Keratinocyte (primary cell): ENCODE data around the gene BAG1. TPM values are rescaled to one million over a fixed set of nuclear protein-coding genes. Genes with fewer than 3 reads are reported as not detected.

Experiments
- DNase-seq: peaks from one replicate; pipeline ENCODE4 v3.0.0-alpha.2; 2011; ENCODE audit warnings: low read depth, missing footprints, low spot score
- FAIRE-seq: peaks from 2 replicates; lab custom pipeline; 2011; peaks lifted over from hg19 to GRCh38; lab: Jason Lieb, UNC
- H2AFZ ChIP-seq: 2 replicates; pipeline ENCODE4 v1.6.0; 2012; ENCODE audit warnings: low read length, control low read depth, inconsistent platforms; ENCODE audit not compliant: control insufficient read depth
- H3K27ac ChIP-seq: 2 replicates; pipeline ENCODE4 v1.5.1; 2011; ENCODE audit warnings: low read length; ENCODE audit not compliant: control insufficient read depth, insufficient read depth
- H3K27me3 ChIP-seq: 3 replicates; pipeline ENCODE4 v1.6.0; 2011; ENCODE audit warnings: low read length; ENCODE audit not compliant: control insufficient read depth, insufficient read depth; ENCODE audit errors: extremely low read depth
- H3K36me3 ChIP-seq, 2 experiments: 2 replicates in 1 of 2; 3 replicates in 1 of 2; pipeline ENCODE4 v1.5.1; 2011; ENCODE audit warnings: low read length in 2 of 2, mild to moderate bottlenecking in 1 of 2; ENCODE audit not compliant: control insufficient read depth in 2 of 2, insufficient read depth in 2 of 2; ENCODE audit errors: extremely low read depth in 1 of 2
- H3K4me1 ChIP-seq: 3 replicates; pipeline ENCODE4 v1.5.1; 2011; ENCODE audit warnings: low read length; ENCODE audit not compliant: control insufficient read depth, insufficient read depth; ENCODE audit errors: extremely low read depth
- H3K4me2 ChIP-seq: 3 replicates; pipeline ENCODE4 v1.6.0; 2011; ENCODE audit warnings: low read depth, low read length; ENCODE audit not compliant: control insufficient read depth, insufficient read depth; ENCODE audit errors: extremely low read depth
- H3K4me3 ChIP-seq, 3 experiments: fragments of 200-600 bp in 1 of 3; sonication (generic) in 1 of 3; 2 replicates in 2 of 3; 3 replicates in 1 of 3; pipeline ENCODE4 v1.5.1; 2011 to 2016; ENCODE audit warnings: low read length in 3 of 3, mild to moderate bottlenecking in 3 of 3, control low read depth in 2 of 3, inconsistent platforms in 1 of 3, low read depth in 1 of 3, mixed read lengths in 1 of 3, mixed run types in 1 of 3, moderate library complexity in 1 of 3; ENCODE audit not compliant: control insufficient read depth in 2 of 3, insufficient read depth in 2 of 3; ENCODE audit errors: extremely low read depth in 1 of 3
- H3K79me2 ChIP-seq: 2 replicates; pipeline ENCODE4 v1.6.0; 2012; ENCODE audit warnings: low read length; ENCODE audit not compliant: control insufficient read depth, insufficient read depth
- H3K9ac ChIP-seq: 3 replicates; pipeline ENCODE4 v1.6.0; 2011; ENCODE audit warnings: low read length; ENCODE audit not compliant: control insufficient read depth, insufficient read depth; ENCODE audit errors: extremely low read depth
- H3K9me1 ChIP-seq: 3 replicates; pipeline ENCODE4 v1.6.0; 2011; ENCODE audit warnings: low read length; ENCODE audit not compliant: control insufficient read depth, insufficient read depth; ENCODE audit errors: extremely low read depth
- H3K9me3 ChIP-seq: 2 replicates; pipeline ENCODE4 v1.5.1; 2012; ENCODE audit warnings: low read depth, low read length; ENCODE audit not compliant: control insufficient read depth
- H4K20me1 ChIP-seq: 3 replicates; pipeline ENCODE4 v1.6.0; 2011; ENCODE audit warnings: low read length; ENCODE audit not compliant: control insufficient read depth, insufficient read depth; ENCODE audit errors: extremely low read depth
- EZH2 ChIP-seq: IDR thresholded peaks from one replicate; pipeline ENCODE4 v1.6.1; 2012; ENCODE audit warnings: inconsistent platforms, mild to moderate bottlenecking, low read length, moderate library complexity
- dilution Hi-C: fragments of 300-500 bp; cut with MboI; formaldehyde crosslinking; loops from one replicate; pipeline ENCODE4 v1.7.0; 2020; ENCODE audit warnings: low sequenced_read_pairs; ENCODE audit not compliant: extremely low pct_ligation_motif_present
- polyA plus RNA-seq, 5 experiments: library from polyadenylated mRNA; depleted of rRNA in 3 of 5; stranded (reverse) in 3 of 5; stranded (forward) in 1 of 5; unstranded in 1 of 5; fragments of >200 nt; gene quantifications; 1 replicate in 1 of 5; 2 replicates in 3 of 5; 3 replicates in 1 of 5; pipeline versions ENCODE4 v1.2.1 to v1.2.3, GENCODE V29; 2011 to 2012; ENCODE audit warnings: missing spikeins in 2 of 5, low read depth in 1 of 5, low replicate concordance in 1 of 5
- TF ChIP-seq, protein P1 (sequence below), 3 experiments: IDR thresholded peaks in 1 of 3; conservative IDR thresholded peaks in 1 of 3; optimal IDR thresholded peaks in 1 of 3; 2 replicates in 2 of 3; 3 replicates in 1 of 3; pipeline versions ENCODE3 to v1.5.1; 2011; ENCODE audit warnings: low read length in 3 of 3, mild to moderate bottlenecking in 3 of 3, moderate library complexity in 2 of 3, control low read depth in 1 of 3, inconsistent platforms in 1 of 3; ENCODE audit not compliant: insufficient read depth in 2 of 3; ENCODE audit errors: extremely low read depth in 1 of 3

The BAG1 gene
- polyA plus RNA-seq, 1 donor (not counting 4 experiments of a cell fraction or from before 2014, with no cell fraction given): 30.1 TPM

DNA sequence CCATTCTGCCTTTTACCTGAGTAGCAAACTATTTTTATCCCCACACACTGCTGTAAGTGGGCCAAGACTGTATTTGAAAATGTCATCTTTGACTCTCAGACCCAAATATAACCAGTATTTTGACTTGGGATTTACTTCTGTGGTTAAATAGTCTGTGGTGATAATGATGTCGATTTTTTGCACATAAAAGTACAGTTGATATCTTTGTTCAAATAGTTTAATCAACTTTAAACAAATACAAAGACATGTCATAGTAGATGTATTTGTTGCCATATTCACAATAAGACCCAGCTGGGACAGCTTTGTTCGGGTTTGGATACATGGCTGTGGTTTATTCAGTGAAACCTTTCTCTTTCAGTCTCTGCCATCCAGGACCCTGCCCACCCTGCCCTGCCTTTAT lies 46.2 kb upstream of the BAG1 start:
- Histone ChIP-seq H3K9ac (no peak overlapping the region), H2AFZ (no peak overlapping the region), H3K79me2 (no peaks in the 10 kb centered on the region), H3K27ac (no peak overlapping the region), H3K9me1 (no peaks in the 10 kb centered on the region), H3K4me2 (no peak overlapping the region), H3K4me3 (no peak overlapping the region), H3K27me3 (no peaks in the 10 kb centered on the region), H3K9me3 (no peaks in the 10 kb centered on the region), H3K4me1 (no peaks in the 10 kb centered on the region), H3K36me3 (peaks cover 32 to 40% of the 10 kb centered on the region in 2 experiments), H4K20me1 (peaks cover 8% of the 10 kb centered on the region)
- TF ChIP-seq, protein P1, sequence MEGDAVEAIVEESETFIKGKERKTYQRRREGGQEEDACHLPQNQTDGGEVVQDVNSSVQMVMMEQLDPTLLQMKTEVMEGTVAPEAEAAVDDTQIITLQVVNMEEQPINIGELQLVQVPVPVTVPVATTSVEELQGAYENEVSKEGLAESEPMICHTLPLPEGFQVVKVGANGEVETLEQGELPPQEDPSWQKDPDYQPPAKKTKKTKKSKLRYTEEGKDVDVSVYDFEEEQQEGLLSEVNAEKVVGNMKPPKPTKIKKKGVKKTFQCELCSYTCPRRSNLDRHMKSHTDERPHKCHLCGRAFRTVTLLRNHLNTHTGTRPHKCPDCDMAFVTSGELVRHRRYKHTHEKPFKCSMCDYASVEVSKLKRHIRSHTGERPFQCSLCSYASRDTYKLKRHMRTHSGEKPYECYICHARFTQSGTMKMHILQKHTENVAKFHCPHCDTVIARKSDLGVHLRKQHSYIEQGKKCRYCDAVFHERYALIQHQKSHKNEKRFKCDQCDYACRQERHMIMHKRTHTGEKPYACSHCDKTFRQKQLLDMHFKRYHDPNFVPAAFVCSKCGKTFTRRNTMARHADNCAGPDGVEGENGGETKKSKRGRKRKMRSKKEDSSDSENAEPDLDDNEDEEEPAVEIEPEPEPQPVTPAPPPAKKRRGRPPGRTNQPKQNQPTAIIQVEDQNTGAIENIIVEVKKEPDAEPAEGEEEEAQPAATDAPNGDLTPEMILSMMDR (optimal IDR thresholded peaks at IDR 0.05 in 1 of 3, IDR thresholded peaks at IDR 0.05 in 1 of 3, conservative IDR thresholded peaks at IDR 0.05 in 1 of 3; ENCODE audit: extremely low read depth in 1 of 3, insufficient read depth in 2 of 3, low read length in 3 of 3): no peak
- no peak for TF ChIP-seq EZH2
- FAIRE-seq (no peak), DNase-seq (no peak)
- dilution Hi-C loops: no loop called here

DNA sequence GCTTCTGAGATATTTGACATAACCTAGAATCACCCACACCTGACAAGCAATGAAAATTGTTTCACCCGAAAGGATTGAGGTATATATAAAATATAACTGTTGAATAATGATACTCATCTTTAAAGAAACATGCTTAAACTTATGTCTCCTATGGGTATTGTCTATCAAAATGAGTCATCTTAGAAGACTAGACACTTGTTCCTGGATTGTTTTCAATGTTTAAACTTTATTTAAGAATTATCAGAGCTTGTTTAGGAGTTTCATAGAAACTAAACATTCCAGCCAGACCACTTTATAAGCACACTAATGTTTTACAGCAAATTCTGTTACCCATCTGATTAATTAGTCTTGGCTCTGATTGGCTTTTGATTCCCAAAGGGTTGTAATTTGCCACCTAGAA lies 45.4 kb upstream of the BAG1 start:
- dilution Hi-C loops: no loop called here
- no peaks in the 10 kb centered on the region for H3K4me1 ChIP-seq
- DNase-seq (no peak), FAIRE-seq (no peak)
- H3K9me3 ChIP-seq: no peaks in the 10 kb centered on the region
- H4K20me1 ChIP-seq: peaks cover 8% of the 10 kb centered on the region
- no peaks in the 10 kb centered on the region for H3K79me2 ChIP-seq
- no peak overlapping the region for H3K27ac ChIP-seq
- no peaks in the 10 kb centered on the region for H3K9me1 ChIP-seq
- H3K4me3 ChIP-seq: no peak overlapping the region
- no peak for TF ChIP-seq EZH2
- TF ChIP-seq, protein P1 (optimal IDR thresholded peaks at IDR 0.05 in 1 of 3, IDR thresholded peaks at IDR 0.05 in 1 of 3, conservative IDR thresholded peaks at IDR 0.05 in 1 of 3; ENCODE audit: extremely low read depth in 1 of 3, insufficient read depth in 2 of 3, low read length in 3 of 3): no peak
- no peaks in the 10 kb centered on the region for H3K27me3 ChIP-seq
- H3K4me2 ChIP-seq: no peak overlapping the region
- peaks cover 33 to 43% of the 10 kb centered on the region in 2 experiments for H3K36me3 ChIP-seq
- H2AFZ ChIP-seq: no peak overlapping the region
- no peak overlapping the region for H3K9ac ChIP-seq
